PC-9 (cell line): ENCODE measurements around the gene NLRP1. TPM values are rescaled to one million over a fixed set of nuclear protein-coding genes. Genes with fewer than 3 reads are reported as not detected.

ENCODE experiments used
- BruUV-seq: library from RNA; stranded (reverse); fragments of 400-500 nt; replicated peaks from 2 replicates; lab custom pipeline; 2021; lab: Mats Ljungman, UMichigan
- CTCF ChIA-PET: fragments of 300-600 bp; sonication (Branson Sonifier 250); formaldehyde crosslinking; loops from one replicate; lab custom pipeline; 2022; ENCODE audit warnings: antibody characterized with exemption; lab: Charles Lee
- POLR2A ChIA-PET: fragments of 300-600 bp; sonication (Branson Sonifier 250); formaldehyde crosslinking; loops from one replicate; lab custom pipeline; 2022; ENCODE audit warnings: antibody characterized with exemption; ENCODE audit not compliant: unreplicated experiment; lab: Charles Lee
- DNase-seq, 2 experiments: peaks; one replicate each; pipeline versions ENCODE4 v3.0.0 to v3.0.0-alpha.2; 2015 to 2022; ENCODE audit warnings: mixed read lengths in 1 of 2
- H2AFZ ChIP-seq: fragments of 200-600 bp; sonication (generic); 2 replicates; pipeline ENCODE4 v1.8.1; 2017; ENCODE audit warnings: antibody characterized with exemption
- H3F3A ChIP-seq: fragments of 200-600 bp; sonication (generic); 2 replicates; pipeline ENCODE4 v1.8.1; 2017; ENCODE audit warnings: antibody characterized with exemption, mild to moderate bottlenecking, low read depth; ENCODE audit not compliant: insufficient read depth
- H3K27ac ChIP-seq: fragments of 200-600 bp; sonication (generic); 2 replicates; pipeline ENCODE4 v1.6.1; 2016; ENCODE audit warnings: mixed run types
- H3K27me3 ChIP-seq: fragments of 200-600 bp; sonication (generic); 2 replicates; pipeline ENCODE4 v1.6.1; 2016; ENCODE audit warnings: low read depth, mixed run types; ENCODE audit not compliant: insufficient read depth
- H3K36me3 ChIP-seq: fragments of 200-600 bp; sonication (generic); 2 replicates; pipeline ENCODE4 v1.6.1; 2016; ENCODE audit warnings: low read depth, mixed run types
- H3K4me1 ChIP-seq: fragments of 200-600 bp; sonication (generic); replicated peaks from 2 replicates; pipeline ENCODE4 v1.6.1; 2016; ENCODE audit warnings: mixed run types; ENCODE audit not compliant: insufficient read depth
- H3K4me2 ChIP-seq: fragments of 200-600 bp; sonication (generic); 2 replicates; pipeline ENCODE4 v1.6.1; 2017; ENCODE audit warnings: mixed run types
- H3K4me3 ChIP-seq: fragments of 200-600 bp; sonication (generic); 2 replicates; pipeline ENCODE4 v1.6.1; 2016; ENCODE audit warnings: mixed run types
- H3K79me2 ChIP-seq: fragments of 200-600 bp; sonication (generic); 2 replicates; pipeline ENCODE4 v1.6.1; 2017; ENCODE audit warnings: low read depth, mixed run types
- H3K9me2 ChIP-seq: fragments of 200-600 bp; sonication (generic); 2 replicates; pipeline ENCODE4 v1.8.1; 2017; ENCODE audit warnings: mild to moderate bottlenecking; ENCODE audit not compliant: insufficient read depth
- H3K9me3 ChIP-seq: fragments of 200-600 bp; sonication (generic); 2 replicates; pipeline ENCODE4 v1.8.1; 2016; ENCODE audit warnings: low read depth; ENCODE audit not compliant: insufficient read depth
- H4K20me1 ChIP-seq: fragments of 200-600 bp; sonication (generic); 2 replicates; pipeline ENCODE4 v1.8.1; 2017; ENCODE audit not compliant: insufficient read depth
- EZH2 ChIP-seq: fragments of 200-600 bp; sonication (generic); IDR thresholded peaks from 2 replicates; pipeline ENCODE4 v1.8.0; 2017; ENCODE audit warnings: antibody characterized with exemption, low read depth
- intact Hi-C: fragments of 100-400 bp; cut with micrococcal nuclease; formaldehyde crosslinking; loops from one replicate; pipeline ENCODE4 v1.10.0; 2022; ENCODE audit not compliant: unreplicated experiment
- total RNA-seq: library from RNA; stranded (reverse); gene quantifications from 2 replicates; pipeline ENCODE4 v1.2.3, GENCODE V29; 2021
- TF ChIP-seq, protein P1 (sequence below): fragments of 200-600 bp; sonication (generic); conservative IDR thresholded peaks from 2 replicates; pipeline ENCODE4 v1.6.1; 2017; ENCODE audit warnings: mixed run types, antibody characterized with exemption, mild to moderate bottlenecking, moderate library complexity

NLRP1 gene
- total RNA-seq, 1 experiment from 2014 or later: 0.63 TPM

- Histone ChIP-seq H3K9me3 (no peaks in the 10 kb centered on the region), H3K4me3 (no peak overlapping the region), H3K36me3 (no peaks in the 10 kb centered on the region), H3K4me2 (no peak overlapping the region), H3F3A (no peaks in the 10 kb centered on the region), H3K27me3 (peaks cover 10% of the 10 kb centered on the region; the same call in 1 of the 2 replicates), H2AFZ (no peak overlapping the region), H3K9me2 (no peaks in the 10 kb centered on the region), H3K79me2 (no peaks in the 10 kb centered on the region), H3K4me1 (no peaks in the 10 kb centered on the region), H3K27ac (no peak overlapping the region), H4K20me1 (no peaks in the 10 kb centered on the region)
- intact Hi-C loops: no loop called here
- no peak for TF ChIP-seq EZH2
- TF ChIP-seq, protein P1, sequence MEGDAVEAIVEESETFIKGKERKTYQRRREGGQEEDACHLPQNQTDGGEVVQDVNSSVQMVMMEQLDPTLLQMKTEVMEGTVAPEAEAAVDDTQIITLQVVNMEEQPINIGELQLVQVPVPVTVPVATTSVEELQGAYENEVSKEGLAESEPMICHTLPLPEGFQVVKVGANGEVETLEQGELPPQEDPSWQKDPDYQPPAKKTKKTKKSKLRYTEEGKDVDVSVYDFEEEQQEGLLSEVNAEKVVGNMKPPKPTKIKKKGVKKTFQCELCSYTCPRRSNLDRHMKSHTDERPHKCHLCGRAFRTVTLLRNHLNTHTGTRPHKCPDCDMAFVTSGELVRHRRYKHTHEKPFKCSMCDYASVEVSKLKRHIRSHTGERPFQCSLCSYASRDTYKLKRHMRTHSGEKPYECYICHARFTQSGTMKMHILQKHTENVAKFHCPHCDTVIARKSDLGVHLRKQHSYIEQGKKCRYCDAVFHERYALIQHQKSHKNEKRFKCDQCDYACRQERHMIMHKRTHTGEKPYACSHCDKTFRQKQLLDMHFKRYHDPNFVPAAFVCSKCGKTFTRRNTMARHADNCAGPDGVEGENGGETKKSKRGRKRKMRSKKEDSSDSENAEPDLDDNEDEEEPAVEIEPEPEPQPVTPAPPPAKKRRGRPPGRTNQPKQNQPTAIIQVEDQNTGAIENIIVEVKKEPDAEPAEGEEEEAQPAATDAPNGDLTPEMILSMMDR: no peak
- POLR2A ChIA-PET: no interaction called here
- DNase-seq: no peak
- CTCF ChIA-PET: no interaction called here
- BruUV-seq: no TSS peak
Measured at GRCh38 chr17:5558815-5559785, 25.2 kb downstream of the NLRP1 start.

DNA sequence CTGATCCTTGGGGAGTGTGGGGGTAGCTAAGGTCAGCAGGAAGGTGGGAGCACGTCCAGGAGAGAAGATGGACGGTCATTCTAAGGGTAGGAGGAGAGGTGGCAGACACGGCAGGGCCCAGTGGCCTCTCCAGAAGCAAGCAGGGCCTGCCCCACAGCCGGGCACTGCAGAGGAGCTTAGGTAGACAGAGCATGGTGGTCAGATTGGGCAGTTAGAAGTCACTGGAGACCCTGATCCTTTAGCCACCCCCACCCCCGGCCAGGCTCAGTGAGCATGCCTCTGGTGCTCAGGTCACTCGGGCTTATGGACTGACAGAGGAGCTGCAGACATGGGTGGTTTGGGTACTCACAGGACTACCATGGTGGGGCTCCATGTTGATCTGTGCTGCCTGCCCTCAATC lies 26.3 kb downstream of the NLRP1 start:
- H3K4me3 ChIP-seq: no peak overlapping the region
- H3K9me2 ChIP-seq: no peaks in the 10 kb centered on the region
- H3K4me2 ChIP-seq: no peak overlapping the region
- ChIA-PET CTCF (interaction anchor here (0.5 kb wide), 1 partner anchor 32 kb away, joined by 4 read pairs; no protein-coding TSS in a partner anchor), POLR2A (no interaction called here)
- no TSS peak for BruUV-seq
- H3K4me1 ChIP-seq: no peaks in the 10 kb centered on the region
- no peaks in the 10 kb centered on the region for H3K79me2 ChIP-seq
- peaks cover 10% of the 10 kb centered on the region; the same call in 1 of the 2 replicates for H3K27me3 ChIP-seq
- no peak overlapping the region for H3K27ac ChIP-seq
- intact Hi-C loops: no loop called here
- no peaks in the 10 kb centered on the region for H3F3A ChIP-seq
- no peaks in the 10 kb centered on the region for H3K36me3 ChIP-seq
- no peak overlapping the region for H2AFZ ChIP-seq
- H4K20me1 ChIP-seq: no peaks in the 10 kb centered on the region
- DNase-seq: no peak
- TF ChIP-seq, protein P1: no peak
- no peak for TF ChIP-seq EZH2
- H3K9me3 ChIP-seq: no peaks in the 10 kb centered on the region

- CTCF ChIA-PET: interaction anchor here (0.5 kb wide), 1 partner anchor 32 kb away, joined by 4 read pairs; no protein-coding TSS in a partner anchor
- H3F3A ChIP-seq: no peaks in the 10 kb centered on the region
- H3K79me2 ChIP-seq: no peaks in the 10 kb centered on the region
- no peaks in the 10 kb centered on the region for H3K9me2 ChIP-seq
- H2AFZ ChIP-seq: no peak overlapping the region
- no peaks in the 10 kb centered on the region for H3K36me3 ChIP-seq
- H3K4me2 ChIP-seq: no peak overlapping the region
- peaks cover 10% of the 10 kb centered on the region; the same call in 1 of the 2 replicates for H3K27me3 ChIP-seq
- DNase-seq: peak in 1 of 2 experiments; percentile 53
- POLR2A ChIA-PET: no interaction called here
- TF ChIP-seq, protein P1: no peak
- TF ChIP-seq EZH2: no peak
- H3K4me3 ChIP-seq: no peak overlapping the region
- no peaks in the 10 kb centered on the region for H3K4me1 ChIP-seq
- H4K20me1 ChIP-seq: no peaks in the 10 kb centered on the region
- H3K27ac ChIP-seq: no peak overlapping the region
- no peaks in the 10 kb centered on the region for H3K9me3 ChIP-seq
- intact Hi-C loops: no loop called here
- no TSS peak for BruUV-seq
Measured at GRCh38 chr17:5557485-5557884, 26.8 kb downstream of the NLRP1 start.
